Stimulated activated memory B cell treated with anti-CD40 and anti-IgM and Interleukin-4, amounts not matched to agents 10 μg/mL and 1 μg/mL and 100 μg/mL, for 72 hours (primary cell): ENCODE measurements around the gene RCAN1.
A peak's percentile ranks its signal among the peaks of the same experiment; 100 is the strongest.

Source experiments
- ATAC-seq: fragments of 150-1000 bp; cut with Tn5 transposase; 2 replicates; pipeline ENCODE4 v1.10.0; 2021
- H3K27ac Mint-ChIP-seq: one replicate; pipeline ENCODE4 v1.8.0; 2022; ENCODE audit warnings: mild to moderate bottlenecking, mixed read lengths
- H3K27me3 Mint-ChIP-seq: one replicate; pipeline ENCODE4 v1.8.0; 2022; ENCODE audit warnings: mixed read lengths
- H3K36me3 Mint-ChIP-seq: one replicate; pipeline ENCODE4 v1.8.0; 2022; ENCODE audit warnings: mixed read lengths
- H3K4me1 Mint-ChIP-seq: one replicate; pipeline ENCODE4 v1.8.0; 2022; ENCODE audit warnings: mixed read lengths
- H3K4me3 Mint-ChIP-seq: one replicate; pipeline ENCODE4 v1.8.0; 2022; ENCODE audit warnings: mild to moderate bottlenecking, moderate library complexity, mixed read lengths
- H3K9me3 Mint-ChIP-seq: one replicate; pipeline ENCODE4 v1.8.0; 2022; ENCODE audit warnings: mixed read lengths

RCAN1 gene

GRCh38 chr21:34595457-34595856, 19.5 kb downstream of the RCAN1 start:
- peaks cover 17% of the 10 kb centered on the region for H3K36me3 Mint-ChIP-seq
- H3K4me1 Mint-ChIP-seq = peaks cover 14% of the 10 kb centered on the region
- no peak overlapping the region for H3K27ac Mint-ChIP-seq
- H3K27me3 Mint-ChIP-seq = no peaks in the 10 kb centered on the region
- ATAC-seq = no peak
- H3K4me3 Mint-ChIP-seq = no peak overlapping the region
- no peaks in the 10 kb centered on the region for H3K9me3 Mint-ChIP-seq

- ATAC-seq = no peak
- H3K27me3 Mint-ChIP-seq = no peaks in the 10 kb centered on the region
- H3K9me3 Mint-ChIP-seq = no peaks in the 10 kb centered on the region
- no peak overlapping the region for H3K4me3 Mint-ChIP-seq
- H3K27ac Mint-ChIP-seq = no peak overlapping the region
- peaks cover 17% of the 10 kb centered on the region for H3K36me3 Mint-ChIP-seq
- H3K4me1 Mint-ChIP-seq = peaks cover 9% of the 10 kb centered on the region
These were observed 20.2 kb downstream of the RCAN1 start for GRCh38 chr21:34594566-34595234.

GRCh38 chr21:34593954-34594531, 20.9 kb downstream of the RCAN1 start:
- Mint-ChIP-seq H3K27me3 (no peaks in the 10 kb centered on the region), H3K4me3 (no peak overlapping the region), H3K9me3 (no peaks in the 10 kb centered on the region), H3K27ac (no peak overlapping the region), H3K36me3 (peaks cover 17% of the 10 kb centered on the region), H3K4me1 (peaks cover 8% of the 10 kb centered on the region)
- ATAC-seq = no peak

GRCh38 chr21:34593423-34593822, 21.5 kb downstream of the RCAN1 start:
- Mint-ChIP-seq H3K9me3 (peaks cover 2% of the 10 kb centered on the region), H3K4me1 (peaks cover 2% of the 10 kb centered on the region)
- no peak for ATAC-seq

GRCh38 chr21:34592120-34592955, 22.6 kb downstream of the RCAN1 start:
- Mint-ChIP-seq H3K4me3 (no peak overlapping the region), H3K27me3 (no peaks in the 10 kb centered on the region), H3K36me3 (peaks cover 23% of the 10 kb centered on the region), H3K9me3 (peaks cover 5% of the 10 kb centered on the region), H3K27ac (no peak overlapping the region), H3K4me1 (no peaks in the 10 kb centered on the region)
- no peak for ATAC-seq

More at GRCh38 chr21:34593423-34593822, 21.5 kb downstream of the RCAN1 start:
- Mint-ChIP-seq H3K36me3 (peaks cover 16% of the 10 kb centered on the region), H3K27me3 (no peaks in the 10 kb centered on the region), H3K27ac (no peak overlapping the region), H3K4me3 (no peak overlapping the region)

GRCh38 chr21:34590520-34590919, 24.4 kb downstream of the RCAN1 start:
- Mint-ChIP-seq H3K9me3 (peaks cover 9% of the 10 kb centered on the region), H3K4me3 (no peak overlapping the region), H3K36me3 (peaks cover 30% of the 10 kb centered on the region), H3K27ac (no peak overlapping the region), H3K4me1 (no peaks in the 10 kb centered on the region), H3K27me3 (no peaks in the 10 kb centered on the region)
- ATAC-seq = no peak

GRCh38 chr21:34589511-34590282, 25.2 kb downstream of the RCAN1 start:
- Mint-ChIP-seq H3K9me3 (peaks cover 9% of the 10 kb centered on the region), H3K27ac (no peak overlapping the region), H3K36me3 (peaks cover 30% of the 10 kb centered on the region), H3K27me3 (no peaks in the 10 kb centered on the region), H3K4me1 (no peaks in the 10 kb centered on the region), H3K4me3 (no peak overlapping the region)
- no peak for ATAC-seq

GRCh38 chr21:34583926-34584563, 30.9 kb downstream of the RCAN1 start:
- ATAC-seq = no peak
- H3K4me1 Mint-ChIP-seq = peaks cover 10% of the 10 kb centered on the region
- H3K9me3 Mint-ChIP-seq = peaks cover 9% of the 10 kb centered on the region
- H3K36me3 Mint-ChIP-seq = peaks cover 19% of the 10 kb centered on the region
- no peaks in the 10 kb centered on the region for H3K27me3 Mint-ChIP-seq
- no peak overlapping the region for H3K27ac Mint-ChIP-seq
- H3K4me3 Mint-ChIP-seq = no peak overlapping the region

- Mint-ChIP-seq H3K4me1 (peaks cover 10% of the 10 kb centered on the region), H3K4me3 (no peak overlapping the region), H3K27ac (peak overlapping the region; percentile 15), H3K9me3 (peaks cover 5% of the 10 kb centered on the region), H3K27me3 (no peaks in the 10 kb centered on the region), H3K36me3 (peaks cover 10% of the 10 kb centered on the region)
- ATAC-seq = peak; percentile 75
These were observed 32.3 kb downstream of the RCAN1 start for GRCh38 chr21:34582506-34583150.

- Mint-ChIP-seq H3K36me3 (peaks cover 7% of the 10 kb centered on the region), H3K27ac (no peak overlapping the region), H3K9me3 (no peaks in the 10 kb centered on the region), H3K4me1 (peaks cover 10% of the 10 kb centered on the region), H3K27me3 (no peaks in the 10 kb centered on the region), H3K4me3 (no peak overlapping the region)
- ATAC-seq = no peak
These were observed 34.7 kb downstream of the RCAN1 start for GRCh38 chr21:34580181-34580700.

- no peaks in the 10 kb centered on the region for H3K27me3 Mint-ChIP-seq
- ATAC-seq = no peak
- peaks cover 8% of the 10 kb centered on the region for H3K36me3 Mint-ChIP-seq
- no peak overlapping the region for H3K27ac Mint-ChIP-seq
- H3K9me3 Mint-ChIP-seq = no peaks in the 10 kb centered on the region
- H3K4me1 Mint-ChIP-seq = peaks cover 10% of the 10 kb centered on the region
- H3K4me3 Mint-ChIP-seq = no peak overlapping the region
These were observed 35.5 kb downstream of the RCAN1 start for GRCh38 chr21:34579411-34579810.

GRCh38 chr21:34576041-34576511, 38.8 kb downstream of the RCAN1 start:
- no peak for ATAC-seq
- Mint-ChIP-seq H3K27me3 (no peaks in the 10 kb centered on the region), H3K9me3 (peaks cover 13% of the 10 kb centered on the region), H3K4me3 (no peak overlapping the region), H3K27ac (no peak overlapping the region), H3K4me1 (no peaks in the 10 kb centered on the region), H3K36me3 (peaks cover 30% of the 10 kb centered on the region)

- no peaks in the 10 kb centered on the region for H3K27me3 Mint-ChIP-seq
- H3K4me3 Mint-ChIP-seq = no peak overlapping the region
- peaks cover 13% of the 10 kb centered on the region for H3K9me3 Mint-ChIP-seq
- H3K27ac Mint-ChIP-seq = no peak overlapping the region
- H3K4me1 Mint-ChIP-seq = no peaks in the 10 kb centered on the region
- H3K36me3 Mint-ChIP-seq = peaks cover 30% of the 10 kb centered on the region
- no peak for ATAC-seq
These were observed 40.0 kb downstream of the RCAN1 start for GRCh38 chr21:34574601-34575529.
